ENCODE measurements around the gene HOXA6.

Gene HOXA6

DNA sequence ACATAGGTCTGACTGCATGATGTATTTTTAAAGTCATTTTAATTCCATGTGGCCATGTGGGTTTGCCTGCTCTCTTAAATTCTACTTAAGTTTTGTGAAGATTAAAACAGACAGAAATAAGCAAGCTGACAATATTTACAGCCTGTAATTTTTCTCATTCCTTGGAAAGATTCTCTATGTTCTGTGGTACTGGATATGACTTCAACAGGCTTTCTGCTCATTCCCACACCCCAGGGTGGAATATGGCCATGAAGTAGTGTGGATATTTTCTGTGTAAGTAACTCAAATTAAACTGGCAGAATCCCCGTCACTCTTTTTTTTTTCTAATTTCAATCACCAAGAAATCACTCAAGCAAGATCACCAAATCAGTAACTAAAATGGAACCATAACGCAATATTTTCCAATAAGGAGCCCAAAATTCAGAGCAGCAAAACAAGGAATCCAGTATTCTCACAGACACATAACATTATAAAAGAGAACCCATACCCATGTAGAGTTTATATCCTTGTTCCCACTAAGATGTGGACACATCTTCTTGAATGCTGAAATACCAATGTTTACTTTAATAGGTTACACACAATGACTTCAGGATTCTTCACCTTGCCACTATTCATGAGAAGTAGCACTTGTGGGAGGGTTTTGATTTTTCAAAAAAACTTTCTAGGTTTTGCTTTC, 9.8 kb downstream of the HOXA6 start:
- DNase-seq (ENCODE audit: low spot score), result no peak

- peak; percentile 80 for DNase-seq (ENCODE audit: low spot score)
These were observed 13.2 kb downstream of the HOXA6 start for GRCh38 chr7:27134392-27134791.

- peak; percentile 68 for DNase-seq (ENCODE audit: low spot score)
These were observed 14.0 kb downstream of the HOXA6 start for GRCh38 chr7:27133409-27134231.

DNA sequence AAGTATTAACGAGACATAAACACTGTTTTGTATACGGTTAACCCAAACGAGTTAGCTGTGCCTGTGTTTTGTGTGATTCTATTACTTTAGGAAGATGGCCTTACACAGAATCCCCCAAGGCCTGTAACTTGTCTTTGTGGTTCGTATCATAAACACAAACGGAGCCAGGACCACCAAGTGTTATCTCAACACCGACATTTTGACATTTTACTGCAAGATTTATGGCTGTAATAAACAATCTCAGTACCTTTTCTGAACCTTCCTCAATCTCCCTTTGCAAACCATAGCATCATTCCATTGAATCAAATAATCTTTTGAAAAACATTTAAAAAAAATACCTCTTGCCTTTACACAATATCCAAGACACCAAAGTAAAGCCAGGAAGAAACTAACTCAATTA, 14.6 kb downstream of the HOXA6 start:
- no peak for DNase-seq (ENCODE audit: low spot score)

GRCh38 chr7:27132214-27132613, 15.4 kb downstream of the HOXA6 start:
- no peak for DNase-seq (ENCODE audit: low spot score)

GRCh38 chr7:27131390-27131819, 16.2 kb downstream of the HOXA6 start:
- no peak for DNase-seq (ENCODE audit: low spot score)

DNA sequence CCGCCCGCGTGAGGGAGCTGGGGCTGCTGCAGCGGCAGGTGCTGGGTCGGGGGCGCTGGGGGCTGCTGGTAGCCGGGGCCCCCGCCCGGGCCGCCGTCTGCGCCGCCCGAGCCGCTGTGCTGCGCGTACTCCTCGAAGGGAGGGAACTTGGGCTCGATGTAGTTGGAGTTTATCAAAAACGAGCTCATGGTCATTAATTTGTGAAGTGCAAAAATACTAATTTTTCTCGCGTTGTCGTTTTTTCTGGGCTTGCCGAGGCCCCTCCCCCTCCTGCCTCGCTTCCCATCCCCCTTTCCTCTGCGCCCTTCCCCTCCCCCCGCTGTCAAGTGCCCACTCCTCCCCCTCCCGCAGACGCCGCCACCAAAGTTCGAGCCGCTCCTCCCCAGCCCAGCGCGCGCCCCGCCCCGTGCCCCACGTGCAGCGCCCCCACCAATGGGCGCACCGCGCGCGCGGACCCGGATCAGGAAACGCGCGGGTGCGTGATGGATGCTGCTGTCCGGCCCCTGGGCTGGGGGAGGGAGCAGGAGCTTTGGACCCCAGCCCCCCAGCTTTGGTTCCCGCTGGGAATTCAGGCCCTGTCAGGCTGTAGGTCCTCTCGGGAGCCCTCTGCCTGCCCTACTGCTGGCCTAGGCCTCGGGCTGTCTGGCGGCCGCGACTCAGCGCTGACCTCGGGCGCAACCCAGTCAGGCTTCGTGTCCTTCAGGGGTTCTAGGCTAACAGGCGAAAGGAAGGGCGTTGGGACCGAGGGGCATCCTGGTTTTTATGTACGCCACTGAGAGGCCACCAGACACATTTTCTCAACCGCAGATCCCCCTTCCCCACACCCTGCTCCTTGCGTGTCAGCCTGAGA, 16.8 kb downstream of the HOXA6 start, which contains the start of gene HOXA4:
Gene HOXA4 (minus strand): TSS at position 218 of the 850 bp plus-strand sequence. CDS start 24 bp downstream, at position 194.
- peak; percentile 93 for DNase-seq (ENCODE audit: low spot score)

GRCh38 chr7:27129729-27130539, 17.6 kb downstream of the HOXA6 start:
- DNase-seq (ENCODE audit: low spot score), result peak; percentile 70

DNA sequence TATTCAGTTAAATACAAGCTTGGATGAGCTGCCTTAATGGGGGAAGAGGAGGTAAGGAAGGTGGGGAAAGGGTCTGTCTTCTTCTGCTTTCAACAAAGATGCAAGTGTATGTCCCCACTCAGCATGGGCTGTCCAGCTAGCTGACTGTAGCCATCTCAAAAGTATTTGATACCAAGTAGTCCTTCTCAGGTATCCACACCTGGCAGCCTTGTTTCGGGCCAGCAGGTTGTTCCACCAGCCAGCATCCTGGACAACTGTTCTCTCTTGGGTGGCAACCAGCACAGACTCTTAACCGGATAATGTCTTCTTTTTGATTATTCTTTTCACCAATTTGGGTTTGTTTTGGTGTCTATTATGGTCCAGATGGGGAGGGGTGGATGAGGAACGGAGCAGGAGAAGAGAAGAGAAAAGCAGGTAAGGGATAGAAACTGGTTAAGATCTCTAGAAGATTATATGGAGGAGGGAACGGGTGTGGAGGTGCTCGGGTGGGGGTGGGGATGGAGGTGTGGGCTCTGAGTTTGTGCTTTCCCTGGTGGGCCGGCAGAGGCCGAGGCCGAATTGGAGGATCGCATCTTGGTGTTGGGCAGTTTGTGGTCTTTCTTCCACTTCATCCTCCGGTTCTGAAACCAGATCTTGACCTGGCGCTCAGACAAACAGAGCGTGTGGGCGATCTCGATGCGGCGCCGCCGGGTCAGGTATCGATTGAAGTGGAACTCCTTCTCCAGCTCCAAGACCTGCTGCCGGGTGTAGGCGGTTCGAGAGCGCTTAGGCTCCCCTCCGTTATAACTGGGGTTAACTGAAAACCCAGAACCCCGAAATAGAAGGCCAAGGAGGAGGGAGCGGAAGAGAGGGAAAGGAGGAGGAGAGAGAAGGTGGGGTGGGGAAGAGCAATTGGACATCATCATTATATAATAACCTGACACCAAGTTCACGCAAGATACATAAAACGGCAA, 18.5 kb downstream of the HOXA6 start:
- DNase-seq (ENCODE audit: low spot score), result no peak

GRCh38 chr7:27128034-27128433, 19.5 kb downstream of the HOXA6 start:
- no peak for DNase-seq (ENCODE audit: low spot score)

GRCh38 chr7:27126596-27127327, 20.8 kb downstream of the HOXA6 start:
- no peak for DNase-seq (ENCODE audit: low spot score)

DNA sequence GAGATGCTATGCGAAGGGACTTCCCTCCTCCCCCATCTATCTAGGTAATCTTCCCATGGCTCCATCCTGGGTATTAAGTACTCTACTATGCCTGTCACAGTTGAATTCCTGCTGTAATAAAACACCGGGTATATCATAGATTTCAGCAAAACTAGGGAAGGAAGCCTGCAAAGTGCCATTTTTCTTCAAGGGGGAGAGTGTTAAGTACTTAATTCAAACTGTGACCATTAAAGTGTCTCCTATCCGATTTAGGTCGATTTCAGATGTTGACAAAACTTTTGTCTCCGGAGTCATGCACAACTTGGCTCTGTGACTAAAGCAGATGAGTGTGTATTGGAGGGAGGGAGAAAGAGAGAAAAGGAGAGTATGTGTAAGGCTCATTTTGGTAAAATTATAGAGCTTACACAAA, 21.6 kb downstream of the HOXA6 start:
- DNase-seq (ENCODE audit: low spot score), result no peak

- no peak for DNase-seq (ENCODE audit: low spot score)
These were observed 22.5 kb downstream of the HOXA6 start for GRCh38 chr7:27124902-27125689.

- no peak for DNase-seq (ENCODE audit: low spot score)
These were observed 23.3 kb downstream of the HOXA6 start for GRCh38 chr7:27124096-27124901.

GRCh38 chr7:27123477-27124053, 24.0 kb downstream of the HOXA6 start:
- DNase-seq (ENCODE audit: low spot score), result no peak

DNA sequence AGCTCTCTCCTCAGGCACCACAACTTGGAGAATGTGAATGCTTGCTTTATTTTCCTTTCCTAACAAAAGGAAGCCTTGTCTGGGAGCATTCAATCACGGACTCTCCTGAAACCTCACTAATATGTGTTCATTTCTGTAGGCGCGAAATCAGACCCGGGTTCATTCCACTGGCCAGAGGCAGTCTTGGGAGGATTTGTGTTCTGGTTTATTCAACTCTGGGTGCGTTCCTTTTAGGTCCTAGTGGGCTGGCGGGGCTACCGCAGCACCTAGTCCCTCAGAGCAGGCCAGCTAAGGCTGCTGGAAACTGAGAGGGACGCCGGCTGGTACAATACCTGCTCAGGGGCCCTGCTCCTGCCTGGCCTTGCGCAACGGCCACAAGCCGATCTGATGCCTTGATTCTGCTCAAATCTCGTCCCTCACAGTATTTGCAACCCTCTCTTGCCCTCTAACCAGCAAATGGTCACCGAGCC, 24.5 kb downstream of the HOXA6 start:
- DNase-seq (ENCODE audit: low spot score), result peak; percentile 66

All from SW480 (cell line).